IMR-90 (cell line): ENCODE data around the gene TUBGCP3.

Source experiments
- MAFK ChIP-seq: IDR thresholded peaks from 2 replicates; pipeline ENCODE4 v1.6.1; 2012; ENCODE audit warnings: low read depth, low read length, improper control_type of control experiment
- POLR2A ChIP-seq: IDR thresholded peaks from 2 replicates; pipeline ENCODE4 v1.6.1; 2012; ENCODE audit warnings: mild to moderate bottlenecking, low read depth, low read length
- RCOR1 ChIP-seq: IDR thresholded peaks from 2 replicates; pipeline ENCODE4 v1.6.1; 2012; ENCODE audit warnings: mild to moderate bottlenecking, low read length, improper control_type of control experiment; ENCODE audit not compliant: insufficient replicate concordance
- TF ChIP-seq, protein P1 (sequence below): conservative IDR thresholded peaks from 2 replicates; pipeline ENCODE4 v1.5.1; 2012; ENCODE audit warnings: mild to moderate bottlenecking, low read depth, low read length, improper control_type of control experiment

DNA sequence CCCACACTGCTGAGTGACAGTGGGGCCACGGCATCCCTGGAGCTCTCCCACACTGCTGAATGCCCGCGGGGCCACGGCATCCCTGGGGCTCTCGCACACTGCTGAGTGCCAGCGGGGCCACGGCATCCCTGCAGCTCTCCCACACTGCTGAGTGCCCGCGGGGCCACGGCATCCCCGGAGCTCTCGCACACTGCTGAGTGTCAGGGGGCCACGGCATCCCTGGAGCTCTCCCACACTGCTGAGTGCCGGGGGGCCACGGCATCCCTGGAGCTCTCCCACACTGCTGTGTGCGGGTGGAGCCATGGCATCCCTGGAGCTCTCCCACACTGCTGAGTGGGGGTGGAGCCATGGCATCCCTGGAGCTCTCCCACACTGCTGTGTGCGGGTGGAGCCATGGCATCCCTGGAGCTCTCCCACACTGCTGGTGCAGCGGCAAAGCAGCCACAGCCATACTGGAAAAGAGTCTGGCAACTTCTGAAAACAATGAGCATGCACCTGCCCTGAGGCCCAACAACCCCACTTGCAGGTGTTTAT, 8.6 kb downstream of the TUBGCP3 start:
- TF ChIP-seq RCOR1, result no peak
- TF ChIP-seq, protein P1, sequence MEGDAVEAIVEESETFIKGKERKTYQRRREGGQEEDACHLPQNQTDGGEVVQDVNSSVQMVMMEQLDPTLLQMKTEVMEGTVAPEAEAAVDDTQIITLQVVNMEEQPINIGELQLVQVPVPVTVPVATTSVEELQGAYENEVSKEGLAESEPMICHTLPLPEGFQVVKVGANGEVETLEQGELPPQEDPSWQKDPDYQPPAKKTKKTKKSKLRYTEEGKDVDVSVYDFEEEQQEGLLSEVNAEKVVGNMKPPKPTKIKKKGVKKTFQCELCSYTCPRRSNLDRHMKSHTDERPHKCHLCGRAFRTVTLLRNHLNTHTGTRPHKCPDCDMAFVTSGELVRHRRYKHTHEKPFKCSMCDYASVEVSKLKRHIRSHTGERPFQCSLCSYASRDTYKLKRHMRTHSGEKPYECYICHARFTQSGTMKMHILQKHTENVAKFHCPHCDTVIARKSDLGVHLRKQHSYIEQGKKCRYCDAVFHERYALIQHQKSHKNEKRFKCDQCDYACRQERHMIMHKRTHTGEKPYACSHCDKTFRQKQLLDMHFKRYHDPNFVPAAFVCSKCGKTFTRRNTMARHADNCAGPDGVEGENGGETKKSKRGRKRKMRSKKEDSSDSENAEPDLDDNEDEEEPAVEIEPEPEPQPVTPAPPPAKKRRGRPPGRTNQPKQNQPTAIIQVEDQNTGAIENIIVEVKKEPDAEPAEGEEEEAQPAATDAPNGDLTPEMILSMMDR, result no peak
- TF ChIP-seq MAFK, result no peak
- TF ChIP-seq POLR2A, result no peak
